ENCODE results near the gene PRKCE.

DNA sequence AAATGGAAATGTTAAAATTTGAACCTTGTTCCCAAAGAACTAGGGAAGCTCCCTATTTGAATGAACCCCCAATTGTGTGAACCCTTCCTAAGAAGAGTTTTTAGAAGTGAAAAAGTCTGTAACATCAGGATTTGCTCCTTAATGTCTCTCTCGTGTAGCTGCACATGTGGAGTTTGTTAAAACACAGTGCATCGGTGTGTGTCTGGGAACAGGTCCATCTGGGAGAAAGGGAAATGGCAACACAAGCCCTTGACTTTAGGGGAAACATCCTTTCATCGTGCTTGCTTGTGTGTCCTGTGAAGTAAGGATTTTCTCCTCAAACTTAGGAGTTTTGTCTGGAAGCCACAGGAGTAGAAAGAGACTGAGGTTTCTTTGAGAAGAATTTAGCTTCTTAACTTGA lies 203.9 kb downstream of the PRKCE start:
- TF ChIP-seq TAF1 (IDR thresholded peaks at IDR 0.05; ENCODE audit: borderline replicate concordance, low read depth, low read length) (no peak), POLR2A (IDR thresholded peaks at IDR 0.05; ENCODE audit: low read depth, low read length) (no peak), POLR2AphosphoS5 (IDR thresholded peaks at IDR 0.05; ENCODE audit: low read depth, low read length) (no peak)
